SK-N-SH treated with all-trans-retinoic acid at 6 μM for 48 hours (cell line): ENCODE results near the gene TMEM176B.

Experiments used
- ATAC-seq: fragments of 200-7000 bp; cut with Tn5 transposase; 3 replicates; pipeline ENCODE4 v1.9.1; 2020; ENCODE audit warnings: mild to moderate bottlenecking, moderate library complexity
- ARNTL ChIP-seq: fragments of 450-650 bp; formaldehyde crosslinking; IDR thresholded peaks from 2 replicates; pipeline ENCODE4 v1.5.0; 2020; ENCODE audit warnings: low read depth, mild to moderate bottlenecking, moderate library complexity, borderline replicate concordance
- BACH2 ChIP-seq: fragments of 250-450 bp; sonication (Bioruptor Pico); IDR thresholded peaks from 2 replicates; pipeline ENCODE4 v1.9.0; 2021; ENCODE audit warnings: mild to moderate bottlenecking, borderline replicate concordance
- CSDC2 ChIP-seq: fragments of 250-450 bp; sonication (Bioruptor Pico); IDR thresholded peaks from 2 replicates; pipeline ENCODE4 v1.5.0; 2020; ENCODE audit warnings: mild to moderate bottlenecking, moderate library complexity
- ESRRG ChIP-seq: fragments of 250-450 bp; sonication (Bioruptor Pico); IDR thresholded peaks from 2 replicates; pipeline ENCODE4 v1.6.1; 2021; ENCODE audit warnings: mild to moderate bottlenecking
- GLIS3 ChIP-seq: fragments of 250-450 bp; sonication (Bioruptor Pico); IDR thresholded peaks from 2 replicates; pipeline ENCODE4 v1.5.0; 2020; ENCODE audit warnings: mild to moderate bottlenecking, moderate library complexity
- ISL1 ChIP-seq: fragments of 250-450 bp; sonication (Bioruptor Pico); IDR thresholded peaks from 2 replicates; pipeline ENCODE4 v2.1.2; 2022; ENCODE audit warnings: mild to moderate bottlenecking, moderate library complexity
- OSR1 ChIP-seq: fragments of 250-450 bp; sonication (Bioruptor Pico); IDR thresholded peaks from 2 replicates; pipeline ENCODE4 v1.8.0; 2022; ENCODE audit warnings: moderate library complexity, mild to moderate bottlenecking, inconsistent platforms
- PPARA ChIP-seq: fragments of 250-450 bp; sonication (Bioruptor Pico); IDR thresholded peaks from 2 replicates; pipeline ENCODE4 v1.5.0; 2020; ENCODE audit warnings: mild to moderate bottlenecking, borderline replicate concordance
- RARB ChIP-seq: fragments of 250-450 bp; sonication (Bioruptor Pico); IDR thresholded peaks from 2 replicates; pipeline ENCODE4 v1.8.0; 2021; ENCODE audit warnings: mild to moderate bottlenecking, moderate library complexity
- SNAI2 ChIP-seq: fragments of 250-450 bp; sonication (Bioruptor Pico); IDR thresholded peaks from 2 replicates; pipeline ENCODE4 v1.5.0; 2020; ENCODE audit warnings: mild to moderate bottlenecking, moderate library complexity
- TCF4 ChIP-seq: fragments of 250-450 bp; sonication (Bioruptor Pico); IDR thresholded peaks from 2 replicates; pipeline ENCODE4 v1.8.0; 2021; ENCODE audit warnings: mild to moderate bottlenecking, moderate library complexity, borderline replicate concordance
- TOX ChIP-seq: fragments of 250-450 bp; sonication (Bioruptor Pico); IDR thresholded peaks from 2 replicates; pipeline ENCODE4 v1.8.0; 2021; ENCODE audit warnings: mild to moderate bottlenecking, moderate library complexity, borderline replicate concordance
- ZC3H10 ChIP-seq: fragments of 250-450 bp; sonication (Bioruptor Pico); IDR thresholded peaks from 2 replicates; pipeline ENCODE4 v1.5.1; 2021; ENCODE audit warnings: mild to moderate bottlenecking, moderate library complexity
- ZFP3 ChIP-seq: fragments of 250-450 bp; sonication (Bioruptor Pico); IDR thresholded peaks from 2 replicates; pipeline ENCODE4 v1.5.0; 2020; ENCODE audit warnings: mild to moderate bottlenecking, moderate library complexity
- ZFP30 ChIP-seq: fragments of 450-650 bp; formaldehyde crosslinking; IDR thresholded peaks from 2 replicates; pipeline ENCODE4 v1.5.0; 2022; ENCODE audit warnings: mild to moderate bottlenecking, moderate library complexity
- ZNF565 ChIP-seq: fragments of 450-650 bp; formaldehyde crosslinking; conservative IDR thresholded peaks from 2 replicates; pipeline ENCODE4 v1.5.0; 2020; ENCODE audit warnings: low read depth, mild to moderate bottlenecking, moderate library complexity
- ZNF70 ChIP-seq: fragments of 450-650 bp; formaldehyde crosslinking; IDR thresholded peaks from 2 replicates; pipeline ENCODE4 v1.5.0; 2020; ENCODE audit warnings: mild to moderate bottlenecking, moderate library complexity
- ZNF8 ChIP-seq: fragments of 450-650 bp; formaldehyde crosslinking; IDR thresholded peaks from 2 replicates; pipeline ENCODE4 v1.5.0; 2020; ENCODE audit warnings: mild to moderate bottlenecking, moderate library complexity
- TF ChIP-seq, protein P1 (sequence below): fragments of 250-450 bp; sonication (Bioruptor Pico); IDR thresholded peaks from 2 replicates; pipeline ENCODE4 v1.5.1; 2020; ENCODE audit warnings: low read depth, mild to moderate bottlenecking, moderate library complexity
- TF ChIP-seq, protein P2 (sequence below): fragments of 250-450 bp; sonication (Bioruptor Pico); IDR thresholded peaks from 2 replicates; pipeline ENCODE4 v1.5.0; 2020; ENCODE audit warnings: mild to moderate bottlenecking, moderate library complexity
- TF ChIP-seq, protein P3 (sequence below): fragments of 250-450 bp; sonication (Bioruptor Pico); IDR thresholded peaks from 2 replicates; pipeline ENCODE4 v1.5.1; 2021; ENCODE audit warnings: mild to moderate bottlenecking, moderate library complexity

Gene TMEM176B

DNA sequence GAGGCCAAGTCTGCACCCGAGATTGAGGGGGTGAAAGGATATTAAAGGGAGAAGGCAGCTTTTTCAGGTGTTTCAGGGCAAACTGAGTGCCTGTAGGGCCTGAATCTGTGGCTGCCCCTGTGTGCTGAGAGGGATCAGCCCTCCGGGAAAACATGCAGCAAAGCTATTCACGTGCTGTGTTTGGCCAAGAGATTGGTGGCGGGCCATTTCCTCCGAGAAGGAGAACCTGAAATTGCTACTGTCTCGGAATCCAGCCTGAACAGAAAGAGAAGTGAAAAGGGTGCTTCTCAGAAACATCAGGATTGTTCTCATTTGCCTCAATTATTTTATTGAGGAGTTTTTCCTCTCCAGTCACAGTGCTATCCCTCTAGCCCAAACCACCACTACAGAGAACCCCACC is 46.9 kb downstream of the TMEM176B start:
- ATAC-seq, result no peak
- no peak for TF ChIP-seq ZNF8 (CRISPR knock-in tag)
- TF ChIP-seq TOX (CRISPR knock-in tag), result no peak
- TF ChIP-seq PPARA, result no peak
- TF ChIP-seq, protein P1, sequence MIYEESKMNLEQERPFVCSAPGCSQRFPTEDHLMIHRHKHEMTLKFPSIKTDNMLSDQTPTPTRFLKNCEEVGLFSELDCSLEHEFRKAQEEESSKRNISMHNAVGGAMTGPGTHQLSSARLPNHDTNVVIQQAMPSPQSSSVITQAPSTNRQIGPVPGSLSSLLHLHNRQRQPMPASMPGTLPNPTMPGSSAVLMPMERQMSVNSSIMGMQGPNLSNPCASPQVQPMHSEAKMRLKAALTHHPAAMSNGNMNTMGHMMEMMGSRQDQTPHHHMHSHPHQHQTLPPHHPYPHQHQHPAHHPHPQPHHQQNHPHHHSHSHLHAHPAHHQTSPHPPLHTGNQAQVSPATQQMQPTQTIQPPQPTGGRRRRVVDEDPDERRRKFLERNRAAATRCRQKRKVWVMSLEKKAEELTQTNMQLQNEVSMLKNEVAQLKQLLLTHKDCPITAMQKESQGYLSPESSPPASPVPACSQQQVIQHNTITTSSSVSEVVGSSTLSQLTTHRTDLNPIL (CRISPR knock-in tag), result no peak
- TF ChIP-seq GLIS3, result no peak
- no peak for TF ChIP-seq CSDC2
- no peak for TF ChIP-seq ZNF565 (CRISPR knock-in tag)
- no peak for TF ChIP-seq ESRRG (CRISPR knock-in tag)

DNA sequence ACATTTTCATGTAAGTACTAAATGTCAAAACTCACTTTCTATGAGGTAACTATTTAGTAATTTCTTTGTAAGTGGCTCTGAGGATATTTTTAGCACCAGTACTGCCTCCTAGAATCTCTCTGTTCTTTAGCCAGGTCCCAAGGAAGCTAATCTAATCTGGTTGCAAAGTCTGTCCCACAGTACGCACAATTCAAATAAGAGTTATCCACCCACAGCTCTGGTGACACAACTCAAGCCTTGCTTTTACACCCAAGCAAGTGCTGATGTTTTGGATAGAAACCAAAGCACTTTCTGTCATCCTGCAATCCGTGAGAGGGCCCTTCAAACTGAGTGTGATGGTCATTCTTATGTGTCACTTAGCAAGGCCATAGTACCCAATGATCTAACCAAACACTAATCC is 48.5 kb downstream of the TMEM176B start:
- TF ChIP-seq OSR1 (CRISPR knock-in tag) (no peak), TOX (CRISPR knock-in tag) (no peak), PPARA (no peak), ZNF8 (CRISPR knock-in tag) (no peak), ZFP3 (CRISPR knock-in tag) (no peak), ZFP30 (CRISPR knock-in tag) (no peak), ZC3H10 (no peak), ZNF565 (CRISPR knock-in tag) (no peak), BACH2 (CRISPR knock-in tag) (no peak), RARB (no peak), TCF4 (CRISPR knock-in tag) (no peak), SNAI2 (CRISPR knock-in tag) (no peak), ESRRG (CRISPR knock-in tag) (no peak), CSDC2 (no peak), GLIS3 (no peak)
- TF ChIP-seq, protein P2, sequence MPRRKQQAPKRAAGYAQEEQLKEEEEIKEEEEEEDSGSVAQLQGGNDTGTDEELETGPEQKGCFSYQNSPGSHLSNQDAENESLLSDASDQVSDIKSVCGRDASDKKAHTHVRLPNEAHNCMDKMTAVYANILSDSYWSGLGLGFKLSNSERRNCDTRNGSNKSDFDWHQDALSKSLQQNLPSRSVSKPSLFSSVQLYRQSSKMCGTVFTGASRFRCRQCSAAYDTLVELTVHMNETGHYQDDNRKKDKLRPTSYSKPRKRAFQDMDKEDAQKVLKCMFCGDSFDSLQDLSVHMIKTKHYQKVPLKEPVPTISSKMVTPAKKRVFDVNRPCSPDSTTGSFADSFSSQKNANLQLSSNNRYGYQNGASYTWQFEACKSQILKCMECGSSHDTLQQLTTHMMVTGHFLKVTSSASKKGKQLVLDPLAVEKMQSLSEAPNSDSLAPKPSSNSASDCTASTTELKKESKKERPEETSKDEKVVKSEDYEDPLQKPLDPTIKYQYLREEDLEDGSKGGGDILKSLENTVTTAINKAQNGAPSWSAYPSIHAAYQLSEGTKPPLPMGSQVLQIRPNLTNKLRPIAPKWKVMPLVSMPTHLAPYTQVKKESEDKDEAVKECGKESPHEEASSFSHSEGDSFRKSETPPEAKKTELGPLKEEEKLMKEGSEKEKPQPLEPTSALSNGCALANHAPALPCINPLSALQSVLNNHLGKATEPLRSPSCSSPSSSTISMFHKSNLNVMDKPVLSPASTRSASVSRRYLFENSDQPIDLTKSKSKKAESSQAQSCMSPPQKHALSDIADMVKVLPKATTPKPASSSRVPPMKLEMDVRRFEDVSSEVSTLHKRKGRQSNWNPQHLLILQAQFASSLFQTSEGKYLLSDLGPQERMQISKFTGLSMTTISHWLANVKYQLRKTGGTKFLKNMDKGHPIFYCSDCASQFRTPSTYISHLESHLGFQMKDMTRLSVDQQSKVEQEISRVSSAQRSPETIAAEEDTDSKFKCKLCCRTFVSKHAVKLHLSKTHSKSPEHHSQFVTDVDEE (CRISPR knock-in tag), result no peak
- TF ChIP-seq, protein P3, sequence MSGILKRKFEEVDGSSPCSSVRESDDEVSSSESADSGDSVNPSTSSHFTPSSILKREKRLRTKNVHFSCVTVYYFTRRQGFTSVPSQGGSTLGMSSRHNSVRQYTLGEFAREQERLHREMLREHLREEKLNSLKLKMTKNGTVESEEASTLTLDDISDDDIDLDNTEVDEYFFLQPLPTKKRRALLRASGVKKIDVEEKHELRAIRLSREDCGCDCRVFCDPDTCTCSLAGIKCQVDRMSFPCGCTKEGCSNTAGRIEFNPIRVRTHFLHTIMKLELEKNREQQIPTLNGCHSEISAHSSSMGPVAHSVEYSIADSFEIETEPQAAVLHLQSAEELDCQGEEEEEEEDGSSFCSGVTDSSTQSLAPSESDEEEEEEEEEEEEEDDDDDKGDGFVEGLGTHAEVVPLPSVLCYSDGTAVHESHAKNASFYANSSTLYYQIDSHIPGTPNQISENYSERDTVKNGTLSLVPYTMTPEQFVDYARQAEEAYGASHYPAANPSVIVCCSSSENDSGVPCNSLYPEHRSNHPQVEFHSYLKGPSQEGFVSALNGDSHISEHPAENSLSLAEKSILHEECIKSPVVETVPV, result no peak

DNA sequence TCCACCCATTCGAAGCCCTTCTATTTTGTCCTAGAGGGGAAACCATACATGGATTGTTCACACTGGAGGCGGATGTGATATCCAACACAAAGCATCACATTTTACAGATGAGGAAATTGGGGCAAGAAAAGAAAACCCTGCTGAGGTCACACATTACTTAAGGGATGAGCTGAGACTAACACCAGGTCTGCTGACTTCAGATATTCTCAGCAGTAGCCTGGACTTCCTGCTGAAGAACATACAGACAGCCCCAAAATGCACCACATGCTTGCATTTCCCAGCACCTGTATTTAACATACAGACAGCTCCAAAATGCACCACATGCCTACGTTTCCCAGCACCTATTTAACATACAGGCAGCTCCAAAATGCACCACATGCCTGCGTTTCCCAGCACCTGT is 51.8 kb downstream of the TMEM176B start:
- TF ChIP-seq OSR1 (CRISPR knock-in tag), result no peak
- no peak for TF ChIP-seq ZFP30 (CRISPR knock-in tag)
- no peak for TF ChIP-seq SNAI2 (CRISPR knock-in tag)
- TF ChIP-seq ZC3H10, result no peak
- no peak for TF ChIP-seq ZNF8 (CRISPR knock-in tag)
- TF ChIP-seq, protein P1 (CRISPR knock-in tag), result no peak
- no peak for TF ChIP-seq TCF4 (CRISPR knock-in tag)
- TF ChIP-seq RARB, result no peak
- TF ChIP-seq PPARA, result no peak
- TF ChIP-seq CSDC2, result no peak
- no peak for TF ChIP-seq TOX (CRISPR knock-in tag)
- no peak for ATAC-seq

More for the DNA sequence above, 48.5 kb downstream of the TMEM176B start:
- no peak for ATAC-seq

DNA sequence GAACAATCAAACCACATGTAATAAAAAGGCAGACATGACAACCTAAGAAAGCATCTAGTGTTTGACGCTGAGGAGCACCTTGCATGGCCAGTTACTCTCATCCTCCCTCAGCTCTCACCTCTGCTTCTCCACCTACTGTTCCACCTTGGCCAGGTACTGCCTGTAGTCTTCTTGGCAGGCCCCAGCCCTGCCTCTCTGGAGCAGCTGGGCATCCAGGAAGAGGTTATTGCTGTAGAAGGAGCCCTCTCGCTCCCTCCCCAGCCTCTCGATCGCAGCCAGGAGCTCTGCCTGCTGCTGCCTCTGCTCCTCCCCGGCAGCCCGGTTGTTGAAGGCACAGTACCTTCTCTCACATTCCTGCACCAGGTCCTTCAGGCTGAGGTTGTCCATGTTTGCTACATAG is 53.2 kb downstream of the TMEM176B start:
- no peak for ATAC-seq
- TF ChIP-seq, protein P3, result no peak
- TF ChIP-seq OSR1 (CRISPR knock-in tag) (no peak), TCF4 (CRISPR knock-in tag) (no peak), ISL1 (CRISPR knock-in tag) (no peak), PPARA (no peak), ZNF70 (no peak), ARNTL (CRISPR knock-in tag) (no peak), CSDC2 (no peak), TOX (CRISPR knock-in tag) (no peak), ZNF8 (CRISPR knock-in tag) (no peak)
- TF ChIP-seq, protein P1 (CRISPR knock-in tag), result no peak
